Natural killer cell (primary cell): ENCODE measurements around the gene NOL4L. TPM values are rescaled to one million over a fixed set of nuclear protein-coding genes. Genes with fewer than 3 reads are reported as not detected.

Source experiments
- ATAC-seq, 3 donors: fragments of 150-1000 bp in 2 of 3; fragments of 200-7000 bp in 1 of 3; cut with Tn5 transposase; 1 replicate in 1 of 3; 2 replicates in 2 of 3; pipeline ENCODE4 v1.10.0; 2021; ENCODE audit warnings: mild to moderate bottlenecking in 2 of 3, moderate library complexity in 2 of 3
- DNase-seq, 2 donors: peaks; one replicate each; pipeline versions ENCODE4 v3.0.0 to v3.0.0-alpha.2; 2013 to 2021; ENCODE audit warnings: mixed read lengths in 1 of 2
- H3K27ac ChIP-seq: one replicate; pipeline ENCODE4 v1.5.1; 2013; ENCODE audit warnings: mild to moderate bottlenecking, low read length
- H3K27me3 ChIP-seq: one replicate; pipeline ENCODE4 v1.6.1; 2013; ENCODE audit warnings: low read length; ENCODE audit not compliant: control insufficient read depth, insufficient read depth
- H3K36me3 ChIP-seq: one replicate; pipeline ENCODE4 v1.6.1; 2013; ENCODE audit warnings: low read length; ENCODE audit not compliant: control insufficient read depth, insufficient read depth
- H3K4me1 ChIP-seq: one replicate; pipeline ENCODE4 v1.6.1; 2013; ENCODE audit warnings: low read length; ENCODE audit not compliant: control insufficient read depth, insufficient read depth
- H3K4me3 ChIP-seq: one replicate; pipeline ENCODE4 v1.5.1; 2013; ENCODE audit warnings: low read length
- H3K9me3 ChIP-seq: one replicate; pipeline ENCODE4 v1.6.1; 2013; ENCODE audit warnings: low read length; ENCODE audit not compliant: control insufficient read depth, insufficient read depth
- H3K27ac Mint-ChIP-seq, 2 donors: one replicate each; pipeline ENCODE4 v1.8.0; 2022; ENCODE audit warnings: mild to moderate bottlenecking in 2 of 2, mixed read lengths in 2 of 2, moderate library complexity in 1 of 2
- H3K27me3 Mint-ChIP-seq, 2 donors: one replicate each; pipeline ENCODE4 v1.8.0; 2022; ENCODE audit warnings: low read depth in 2 of 2, mixed read lengths in 2 of 2
- H3K36me3 Mint-ChIP-seq: one replicate; pipeline ENCODE4 v1.8.0; 2022; ENCODE audit warnings: mixed read lengths
- H3K4me1 Mint-ChIP-seq, 2 donors: one replicate each; pipeline ENCODE4 v1.8.0; 2022; ENCODE audit warnings: mixed read lengths in 2 of 2
- H3K4me3 Mint-ChIP-seq: one replicate; pipeline ENCODE4 v1.8.0; 2022; ENCODE audit warnings: mild to moderate bottlenecking, moderate library complexity, mixed read lengths
- H3K9me3 Mint-ChIP-seq, 2 donors: one replicate each; pipeline ENCODE4 v1.8.0; 2022; ENCODE audit warnings: mixed read lengths in 2 of 2
- WGBS: methylation state at CpG from one replicate; pipeline ENCODE4 v1.1.7; 2013; ENCODE audit warnings: missing lambda C conversion rate; ENCODE audit not compliant: insufficient coverage; 5-methylcytosine and 5-hydroxymethylcytosine counted together
- intact Hi-C: fragments of 100-400 bp; cut with micrococcal nuclease; formaldehyde crosslinking; loops from one replicate; pipeline ENCODE4 v1.14.2; 2022
- total RNA-seq, 4 donors: library from RNA; stranded (reverse); fragments of 120-200 nt in 1 of 4; gene quantifications; one replicate each; pipeline versions ENCODE4 v1.2.3 to v1.2.4, GENCODE V29; 2013 to 2022
- TF ChIP-seq, protein P1 (sequence below): fragments of 200-600 bp; IDR thresholded peaks from one replicate; pipeline ENCODE4 v1.8.0; 2022; ENCODE audit warnings: antibody characterized with exemption

Gene NOL4L
- total RNA-seq, 3 donors from 2014 or later (not counting 1 experiment from before 2014, with no cell fraction given): 101 to 136 (median 114) TPM

DNA sequence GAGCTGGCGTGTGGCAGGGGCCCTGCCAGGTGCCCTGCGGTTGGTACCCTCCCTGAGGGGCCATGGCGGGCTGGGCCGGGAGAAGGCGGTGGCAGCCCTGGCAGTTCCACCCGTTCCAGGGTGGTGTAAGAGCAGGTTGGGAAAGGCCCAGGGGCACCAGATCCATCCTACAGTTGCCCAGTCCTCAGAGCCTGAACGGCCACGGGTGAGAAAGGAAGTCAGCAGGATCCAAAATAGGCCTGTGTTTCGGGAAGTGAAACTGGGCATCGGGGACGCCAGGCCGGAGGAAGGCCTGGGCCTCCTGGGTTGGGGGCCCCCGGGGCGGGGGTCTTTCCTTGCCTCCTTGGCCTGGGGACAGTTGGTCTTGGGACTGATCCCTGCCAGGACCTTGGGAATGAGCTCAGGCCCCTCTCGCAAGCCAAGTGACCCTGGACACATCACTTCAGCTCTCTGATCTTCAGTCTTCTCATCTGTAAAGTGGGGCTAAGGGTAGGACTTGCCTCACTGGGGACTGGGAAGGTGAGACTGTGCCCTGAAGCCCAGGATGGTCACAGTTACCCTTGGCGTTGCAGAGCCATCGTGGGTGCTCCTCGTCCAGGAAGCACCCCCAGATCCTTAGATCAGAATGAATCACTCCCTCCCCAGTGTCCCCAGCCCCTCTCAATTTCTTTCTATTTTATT is 18.1 kb upstream of the NOL4L start:
- Mint-ChIP-seq H3K27ac (no peak overlapping the region), H3K4me3 (no peak overlapping the region), H3K9me3 (no peaks in the 10 kb centered on the region), H3K27me3 (peaks cover 0 to 4% of the 10 kb centered on the region in 2 donors), H3K36me3 (no peaks in the 10 kb centered on the region), H3K4me1 (peaks cover 0 to 5% of the 10 kb centered on the region in 2 donors)
- Histone ChIP-seq H3K27ac (no peak overlapping the region), H3K36me3 (no peaks in the 10 kb centered on the region), H3K27me3 (no peaks in the 10 kb centered on the region), H3K9me3 (no peaks in the 10 kb centered on the region), H3K4me1 (peaks cover 15% of the 10 kb centered on the region), H3K4me3 (no peak overlapping the region)
- TF ChIP-seq, protein P1, sequence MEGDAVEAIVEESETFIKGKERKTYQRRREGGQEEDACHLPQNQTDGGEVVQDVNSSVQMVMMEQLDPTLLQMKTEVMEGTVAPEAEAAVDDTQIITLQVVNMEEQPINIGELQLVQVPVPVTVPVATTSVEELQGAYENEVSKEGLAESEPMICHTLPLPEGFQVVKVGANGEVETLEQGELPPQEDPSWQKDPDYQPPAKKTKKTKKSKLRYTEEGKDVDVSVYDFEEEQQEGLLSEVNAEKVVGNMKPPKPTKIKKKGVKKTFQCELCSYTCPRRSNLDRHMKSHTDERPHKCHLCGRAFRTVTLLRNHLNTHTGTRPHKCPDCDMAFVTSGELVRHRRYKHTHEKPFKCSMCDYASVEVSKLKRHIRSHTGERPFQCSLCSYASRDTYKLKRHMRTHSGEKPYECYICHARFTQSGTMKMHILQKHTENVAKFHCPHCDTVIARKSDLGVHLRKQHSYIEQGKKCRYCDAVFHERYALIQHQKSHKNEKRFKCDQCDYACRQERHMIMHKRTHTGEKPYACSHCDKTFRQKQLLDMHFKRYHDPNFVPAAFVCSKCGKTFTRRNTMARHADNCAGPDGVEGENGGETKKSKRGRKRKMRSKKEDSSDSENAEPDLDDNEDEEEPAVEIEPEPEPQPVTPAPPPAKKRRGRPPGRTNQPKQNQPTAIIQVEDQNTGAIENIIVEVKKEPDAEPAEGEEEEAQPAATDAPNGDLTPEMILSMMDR: no peak
- ATAC-seq: no peak
- WGBS: 75% methylated on average over 18 of the region's 18 CpGs
- intact Hi-C loops: no loop called here
- DNase-seq: no peak

DNA sequence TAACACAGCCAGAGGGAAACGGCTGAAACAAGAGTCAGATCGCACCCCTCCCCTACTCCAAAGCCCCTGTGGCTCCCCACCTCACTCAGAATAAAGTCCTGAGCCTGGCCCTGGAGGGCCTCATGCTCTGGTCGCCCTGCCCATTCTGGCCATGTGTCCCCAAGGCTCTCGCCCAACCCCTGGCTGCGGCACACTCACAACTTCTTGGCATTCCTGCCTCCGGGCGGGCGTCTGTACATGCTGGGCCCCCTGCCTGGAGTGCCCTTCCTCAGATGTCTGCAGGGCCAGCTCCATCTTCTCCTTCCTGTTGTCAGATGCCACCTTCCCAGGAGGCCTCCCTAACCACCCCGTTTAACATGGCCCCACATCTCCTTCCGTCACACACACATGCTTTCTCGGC is 17.1 kb upstream of the NOL4L start:
- TF ChIP-seq, protein P1: no peak
- no peaks in the 10 kb centered on the region for H3K9me3 Mint-ChIP-seq
- intact Hi-C loops: no loop called here
- no peak for ATAC-seq
- H3K27ac Mint-ChIP-seq: no peak overlapping the region
- H3K36me3 Mint-ChIP-seq: no peaks in the 10 kb centered on the region
- no peaks in the 10 kb centered on the region for H3K36me3 ChIP-seq
- H3K4me1 ChIP-seq: peaks cover 15% of the 10 kb centered on the region
- H3K27me3 ChIP-seq: no peaks in the 10 kb centered on the region
- DNase-seq: no peak
- no peaks in the 10 kb centered on the region for H3K9me3 ChIP-seq
- peaks cover 0 to 5% of the 10 kb centered on the region in 2 donors for H3K4me1 Mint-ChIP-seq
- peaks cover 0 to 5% of the 10 kb centered on the region in 2 donors for H3K27me3 Mint-ChIP-seq
- H3K4me3 ChIP-seq: no peak overlapping the region
- H3K4me3 Mint-ChIP-seq: no peak overlapping the region
- H3K27ac ChIP-seq: no peak overlapping the region
- WGBS: 93% methylated on average over 11 of the region's 11 CpGs

DNA sequence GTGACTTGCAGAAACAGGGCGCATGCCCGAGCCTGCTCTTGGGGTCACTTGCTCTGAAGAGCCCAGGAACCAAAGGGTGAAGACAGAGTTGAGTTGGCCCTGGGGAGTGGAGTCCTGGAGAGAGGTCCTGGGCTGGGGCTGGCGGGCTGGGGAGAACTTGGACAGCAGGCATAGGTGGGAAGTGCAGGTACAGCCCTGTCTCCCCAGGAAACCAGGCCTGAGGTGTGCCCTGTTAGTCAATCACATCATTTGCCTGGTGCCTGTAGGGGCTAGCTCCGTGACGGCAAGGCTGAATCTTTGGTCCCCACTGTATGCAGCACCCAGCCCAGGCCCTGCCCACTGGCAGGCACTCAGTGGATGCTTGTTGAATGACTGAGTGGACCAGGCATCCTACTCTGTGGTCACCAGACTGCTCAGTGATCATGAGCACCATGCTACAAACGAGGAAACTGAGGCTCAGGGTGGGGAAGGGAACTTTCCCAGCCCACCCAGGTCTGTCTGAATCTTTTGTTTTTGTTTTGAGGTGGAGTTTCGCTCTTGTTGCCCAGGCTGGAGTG is 15.6 kb upstream of the NOL4L start:
- intact Hi-C loops: no loop called here
- TF ChIP-seq, protein P1: no peak
- no peak overlapping the region for H3K27ac Mint-ChIP-seq
- Histone ChIP-seq H3K4me1 (peaks cover 24% of the 10 kb centered on the region), H3K4me3 (no peak overlapping the region), H3K36me3 (no peaks in the 10 kb centered on the region), H3K27me3 (no peaks in the 10 kb centered on the region), H3K9me3 (no peaks in the 10 kb centered on the region), H3K27ac (no peak overlapping the region)
- peaks cover 0 to 10% of the 10 kb centered on the region in 2 donors for H3K4me1 Mint-ChIP-seq
- no peak overlapping the region for H3K4me3 Mint-ChIP-seq
- no peaks in the 10 kb centered on the region for H3K36me3 Mint-ChIP-seq
- peaks cover 0 to 5% of the 10 kb centered on the region in 2 donors for H3K27me3 Mint-ChIP-seq
- no peak for ATAC-seq
- no peak for DNase-seq
- no peaks in the 10 kb centered on the region for H3K9me3 Mint-ChIP-seq
- 91% methylated on average over 7 of the region's 7 CpGs for WGBS
